AG08395 (cell line): ENCODE data around the gene TSPAN4.

ENCODE experiments used
- DNase-seq: peaks from one replicate; pipeline ENCODE4 v3.0.0; 2012; ENCODE audit warnings: mixed read lengths, low spot score

The TSPAN4 gene

DNA sequence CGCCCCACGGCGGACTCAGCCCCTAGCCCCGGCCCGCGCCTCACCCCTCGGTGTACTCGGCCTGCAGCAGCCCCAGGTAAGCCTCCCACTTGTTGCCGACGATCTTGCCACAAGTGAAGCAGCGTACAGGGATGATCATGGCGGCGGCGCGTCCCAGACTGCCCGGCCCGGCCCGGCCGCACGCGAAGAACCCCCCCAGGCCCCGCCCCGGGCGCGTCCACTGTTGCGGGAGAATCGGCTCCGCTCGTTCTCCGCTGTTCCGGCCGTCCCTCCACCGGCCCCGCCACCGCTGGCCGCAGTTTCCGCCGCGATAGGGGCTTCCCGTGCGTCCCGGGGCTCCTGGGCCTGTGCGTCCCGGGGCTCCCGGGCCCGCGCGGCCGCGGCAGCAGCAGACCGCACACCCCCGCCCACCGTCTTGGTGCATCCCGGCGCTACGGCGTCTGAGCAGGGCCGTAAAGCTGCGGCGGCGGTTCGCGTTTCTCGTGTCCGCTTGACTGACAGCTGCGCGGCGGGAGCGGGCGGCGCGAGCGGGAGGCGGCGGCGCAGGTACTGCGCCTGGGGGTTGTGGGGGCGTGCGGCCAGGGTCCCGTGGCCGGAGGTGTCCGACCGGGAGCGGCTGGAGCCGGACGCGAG lies at the start of gene TSPAN4, which contains the start of gene POLR2L:
TSS of gene TSPAN4 (plus strand) at position 483 of the 633 bp plus-strand sequence. CDS start 7,453 bp downstream, outside the sequence.
TSS of gene POLR2L (minus strand) at position 160 of the 633 bp plus-strand sequence. CDS start at position 139, 21 bp downstream.
- DNase-seq = peak; percentile 84

GRCh38 chr11:792873-793272 lies 49.8 kb upstream of the TSPAN4 start:
- DNase-seq = no peak

DNA sequence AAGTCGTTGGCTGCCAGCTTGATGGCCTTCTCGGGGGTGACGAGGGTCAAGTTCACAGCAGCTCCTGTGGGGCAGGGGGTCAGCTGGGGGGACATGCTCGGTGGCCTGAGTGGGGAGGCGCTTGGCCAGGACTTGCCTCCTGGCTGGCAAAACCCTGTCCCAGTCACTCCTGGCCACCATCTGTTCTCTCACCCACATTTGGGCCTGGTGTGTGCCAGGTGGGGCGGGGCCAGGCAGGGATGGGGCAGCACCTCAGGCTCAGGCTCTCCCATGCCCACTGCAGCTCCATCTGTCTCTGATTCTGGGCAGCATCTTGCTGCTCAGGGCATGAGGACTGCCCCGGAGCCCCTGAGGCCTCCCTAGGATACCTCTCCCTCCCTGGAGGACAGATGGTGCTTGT lies 49.1 kb upstream of the TSPAN4 start:
- no peak for DNase-seq

DNA sequence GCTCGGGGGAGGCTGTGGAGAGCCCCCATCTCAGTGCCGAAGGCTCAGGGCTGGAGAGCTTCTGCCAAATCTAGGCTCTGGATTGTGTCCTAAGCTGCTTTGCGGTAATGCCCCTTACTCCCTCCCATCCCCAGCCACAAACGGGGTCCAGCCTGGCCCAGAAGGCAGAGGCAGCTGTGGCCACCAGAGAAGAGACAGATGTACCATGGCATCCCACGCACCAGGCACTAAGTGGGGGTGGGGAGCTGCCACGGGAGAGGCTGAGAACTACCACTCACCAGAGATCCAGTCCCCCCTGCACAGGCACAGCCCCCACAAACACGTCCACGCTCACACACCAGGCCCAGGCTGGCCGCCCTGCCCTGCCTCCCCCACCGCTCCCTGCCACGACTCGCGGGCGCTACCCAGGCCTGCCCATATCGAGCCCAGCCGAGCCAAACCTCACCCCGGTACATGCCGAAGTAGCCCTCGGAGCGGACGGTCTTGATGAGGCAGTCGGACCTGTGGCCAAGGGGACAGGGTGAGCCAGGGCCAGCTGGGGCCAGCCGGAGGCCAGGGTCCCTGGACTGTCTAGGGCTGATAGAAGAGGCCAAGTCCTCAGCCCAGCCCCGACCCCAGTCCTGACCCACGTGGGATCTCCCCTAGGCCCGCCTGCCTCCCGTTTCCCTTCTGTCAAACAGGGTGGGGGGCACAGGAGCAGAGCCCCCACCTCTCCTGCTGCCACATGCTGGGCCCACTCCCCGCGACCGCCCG lies 48.5 kb upstream of the TSPAN4 start:
- no peak for DNase-seq

GRCh38 chr11:794766-795633 lies 47.7 kb upstream of the TSPAN4 start:
- no peak for DNase-seq

DNA sequence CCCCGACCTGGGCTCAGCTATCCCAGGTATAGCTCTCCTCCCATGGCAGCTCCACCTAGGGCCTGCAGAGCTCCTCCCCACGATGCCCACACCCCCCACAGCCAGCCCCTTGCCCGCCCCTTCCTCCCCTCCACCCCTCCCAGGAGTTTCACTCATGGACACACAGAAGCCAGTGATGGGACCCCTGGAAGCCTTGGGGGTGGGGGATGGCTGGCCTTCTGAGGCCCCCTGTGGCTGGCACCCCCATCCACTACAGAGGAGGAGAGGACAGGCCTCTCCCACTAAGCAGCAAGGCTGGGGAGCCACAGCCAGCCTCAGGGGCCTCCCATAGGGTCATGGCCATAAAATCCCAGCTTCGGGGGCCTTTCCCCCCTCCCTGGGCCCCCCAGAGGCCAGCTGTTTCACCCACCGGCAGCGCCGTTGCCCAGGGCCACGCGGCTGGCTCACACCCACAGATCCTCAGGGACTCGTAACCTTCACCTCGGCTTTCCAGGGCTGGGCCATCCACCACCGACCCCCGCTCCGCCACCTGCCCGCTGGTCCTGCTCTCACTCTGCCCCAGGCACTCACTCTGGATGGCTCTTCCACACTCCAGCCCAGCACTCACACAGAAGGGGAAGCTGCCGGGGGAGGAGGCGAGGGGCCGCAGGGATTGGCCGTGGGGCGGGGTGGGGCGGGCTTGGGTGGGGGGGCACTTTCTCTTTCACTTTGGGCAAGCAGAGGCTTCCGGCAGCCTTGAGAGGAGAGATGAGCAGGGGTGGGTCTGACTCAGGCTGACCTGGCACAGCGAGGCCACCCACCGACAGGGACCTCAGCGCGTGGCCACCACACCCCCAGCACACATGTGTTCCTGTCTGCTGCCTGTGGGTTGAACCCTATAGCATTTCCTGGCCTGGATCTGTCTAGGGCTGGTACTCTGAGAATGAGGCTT lies 46.8 kb upstream of the TSPAN4 start:
- peak; percentile 93 for DNase-seq

GRCh38 chr11:796565-797295 lies 45.9 kb upstream of the TSPAN4 start:
- DNase-seq = no peak

- peak; percentile 81 for DNase-seq
Observed at GRCh38 chr11:797296-798092, 45.2 kb upstream of the TSPAN4 start.

- peak; percentile 92 for DNase-seq
Observed at GRCh38 chr11:798093-798713, 44.4 kb upstream of the TSPAN4 start, which contains the start of gene SLC25A22. Gene SLC25A22 (minus strand): TSS chr11:798281. CDS start chr11:795006, 3,275 bp downstream.

GRCh38 chr11:799641-800316 lies 42.9 kb upstream of the TSPAN4 start:
- no peak for DNase-seq

GRCh38 chr11:800473-800872 lies 42.2 kb upstream of the TSPAN4 start:
- DNase-seq = no peak

GRCh38 chr11:801097-801780 lies 41.4 kb upstream of the TSPAN4 start:
- DNase-seq = no peak

DNA sequence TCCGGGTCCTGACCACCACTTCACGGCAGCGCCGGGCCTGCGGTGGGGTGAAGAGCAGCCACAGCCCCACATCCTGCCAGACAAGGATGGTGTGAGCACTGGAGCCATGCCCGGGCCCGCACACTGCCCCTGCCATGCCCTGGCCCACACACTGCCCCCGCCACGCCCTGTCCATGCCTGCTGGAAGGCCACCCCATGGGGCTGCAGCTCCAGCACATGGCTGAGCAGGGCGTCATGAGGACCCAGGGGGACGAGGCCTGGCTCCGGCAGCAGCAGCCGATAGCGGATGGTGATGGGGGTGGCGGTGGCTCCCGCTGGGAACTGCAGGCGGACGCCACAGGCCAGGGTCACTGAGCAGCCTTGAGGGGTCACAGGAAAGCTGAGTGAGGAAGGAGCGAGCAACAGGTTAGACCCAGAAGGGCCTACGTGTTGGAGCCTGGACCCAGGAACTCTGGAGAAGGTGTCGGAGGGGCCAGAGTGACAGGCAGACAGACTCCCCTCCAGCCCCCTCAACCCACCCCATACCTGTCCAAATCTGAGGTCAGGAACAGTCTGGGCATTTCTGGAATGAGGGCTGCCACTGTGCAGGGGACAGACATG lies 40.5 kb upstream of the TSPAN4 start:
- no peak for DNase-seq

- no peak for DNase-seq
Observed at GRCh38 chr11:802693-803466, 39.8 kb upstream of the TSPAN4 start.

DNA sequence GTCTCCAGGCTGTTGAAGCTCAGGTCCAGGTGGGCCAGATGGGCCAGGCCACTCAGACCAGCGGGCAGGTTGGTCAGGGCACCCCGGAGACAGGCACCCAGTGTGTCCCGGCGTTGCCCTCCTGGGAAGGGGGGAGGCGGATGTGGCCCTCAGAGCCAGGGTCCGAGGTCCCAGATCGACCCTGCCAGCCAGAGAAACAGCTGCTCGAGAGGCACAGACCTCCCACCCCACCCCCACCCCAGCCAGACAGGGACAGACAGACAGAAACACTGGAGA lies 39.2 kb upstream of the TSPAN4 start:
- DNase-seq = no peak

DNA sequence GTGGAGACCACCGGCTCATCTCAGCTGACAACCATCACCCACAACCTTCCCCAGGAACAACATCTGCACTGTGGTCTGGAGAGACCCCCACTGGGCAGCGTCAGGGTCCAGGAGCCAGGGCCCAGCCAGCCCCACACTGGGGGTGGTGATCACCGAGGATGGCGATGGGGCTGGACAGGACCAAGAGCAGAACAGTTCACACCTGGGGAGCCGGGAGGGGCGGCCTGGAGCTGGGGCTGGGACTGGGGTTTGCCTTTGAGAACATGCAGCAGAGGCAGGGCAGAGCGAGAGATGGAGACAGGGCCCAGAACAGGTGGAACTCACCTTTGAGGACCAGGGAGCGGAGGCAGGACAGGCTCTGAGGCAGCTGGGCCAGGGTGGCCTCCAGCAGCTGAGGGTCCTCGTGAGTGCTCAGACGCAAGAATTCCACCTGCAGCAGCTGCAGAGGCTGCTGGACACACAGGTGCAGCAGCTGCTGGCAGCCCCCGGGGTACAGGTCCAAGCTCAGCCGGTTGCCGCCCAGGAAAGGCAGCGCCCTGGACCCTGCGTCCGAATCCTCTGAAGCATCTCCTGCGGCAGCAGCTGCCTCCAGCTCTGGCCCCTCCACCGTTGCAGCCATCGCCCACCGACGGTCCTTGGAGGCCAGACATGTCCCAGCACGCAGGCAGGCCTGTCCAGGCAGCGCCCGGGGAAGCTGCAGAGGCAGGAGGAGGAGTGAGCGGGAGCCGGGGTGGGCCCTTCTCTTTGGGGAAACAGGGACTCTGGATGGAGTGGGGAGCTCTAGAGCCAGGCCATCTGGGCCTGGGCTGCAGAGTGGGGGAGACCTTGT lies 38.7 kb upstream of the TSPAN4 start:
- no peak for DNase-seq
